ENCODE data around the gene FOXO6. TPM values are rescaled to one million over a fixed set of nuclear protein-coding genes. Genes with fewer than 3 reads are reported as not detected.

The FOXO6 gene
- total RNA-seq, 2 experiments from 2014 or later, result not detected

- peak overlapping the region; percentile 47 for H3K4me3 Mint-ChIP-seq
- H3K9me3 Mint-ChIP-seq, result no peaks in the 10 kb centered on the region
- H3K27ac Mint-ChIP-seq, result no peak overlapping the region
- no peak for ATAC-seq (ENCODE audit: low read depth)
- H3K27me3 Mint-ChIP-seq, result peaks cover 50% of the 10 kb centered on the region
- POLR2A ChIA-PET, result interaction anchor here (2.4 kb wide), 1 partner anchor 8 kb away, joined by 7 read pairs; no protein-coding TSS in a partner anchor
- no peaks in the 10 kb centered on the region for H3K36me3 Mint-ChIP-seq
- H3K4me1 Mint-ChIP-seq, result peaks cover 2% of the 10 kb centered on the region
- DNase-seq, result no peak
These were observed 1.1 kb downstream of the FOXO6 start for GRCh38 chr1:41362357-41362721.

- H3K27me3 Mint-ChIP-seq, result peaks cover 50% of the 10 kb centered on the region
- ATAC-seq (ENCODE audit: low read depth), result no peak
- no peaks in the 10 kb centered on the region for H3K9me3 Mint-ChIP-seq
- peak overlapping the region; percentile 46 for H3K4me3 Mint-ChIP-seq
- POLR2A ChIA-PET, result interaction anchor here (2.4 kb wide), 1 partner anchor 8 kb away, joined by 7 read pairs; no protein-coding TSS in a partner anchor
- no peaks in the 10 kb centered on the region for H3K36me3 Mint-ChIP-seq
- peak; percentile 24 for DNase-seq
- no peak overlapping the region for H3K27ac Mint-ChIP-seq
- peaks cover 2% of the 10 kb centered on the region for H3K4me1 Mint-ChIP-seq
These were observed 1.7 kb downstream of the FOXO6 start for GRCh38 chr1:41362749-41363590.

DNA sequence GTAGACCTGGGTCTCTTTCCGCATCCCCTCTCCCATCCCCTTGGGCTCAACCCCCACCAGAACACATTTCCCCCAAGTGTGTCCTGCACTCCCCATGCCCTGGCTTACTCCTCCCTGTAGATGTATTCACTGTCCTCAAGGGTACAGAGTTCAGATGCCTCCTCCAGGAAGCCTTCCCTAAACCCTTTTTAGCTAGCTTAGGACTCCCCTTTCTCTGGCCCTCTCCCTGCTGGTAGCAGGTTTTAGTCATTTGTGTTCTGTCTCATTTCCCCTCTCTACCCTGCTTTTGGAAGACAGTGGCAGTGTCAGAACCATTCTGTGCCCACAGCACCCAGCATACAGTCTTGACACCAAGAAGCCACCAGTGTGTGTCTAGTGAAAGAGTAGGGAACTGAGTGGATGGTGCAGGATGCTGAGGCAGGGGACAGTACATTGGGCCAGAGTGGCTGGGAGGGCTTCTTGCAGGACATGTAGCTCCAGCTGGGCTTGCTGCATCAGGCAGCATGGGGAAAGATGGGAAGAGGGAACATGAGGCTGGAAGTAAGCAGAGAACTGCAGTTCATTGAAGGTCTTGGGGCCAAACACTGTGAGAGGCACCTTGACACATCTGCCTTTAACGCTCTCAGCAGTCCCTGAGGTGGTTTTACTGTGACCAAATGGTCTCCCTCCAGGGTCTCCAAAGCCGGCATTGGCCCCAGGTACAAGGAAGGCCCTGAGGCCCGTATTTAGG lies 2.5 kb downstream of the FOXO6 start:
- H3K4me1 Mint-ChIP-seq, result no peaks in the 10 kb centered on the region
- ATAC-seq (ENCODE audit: low read depth), result no peak
- no peaks in the 10 kb centered on the region for H3K9me3 Mint-ChIP-seq
- POLR2A ChIA-PET, result no interaction called here
- H3K4me3 Mint-ChIP-seq, result no peak overlapping the region
- DNase-seq, result no peak
- H3K27me3 Mint-ChIP-seq, result peaks cover 47% of the 10 kb centered on the region
- H3K27ac Mint-ChIP-seq, result no peak overlapping the region
- no peaks in the 10 kb centered on the region for H3K36me3 Mint-ChIP-seq

- H3K4me3 Mint-ChIP-seq, result no peak overlapping the region
- POLR2A ChIA-PET, result no interaction called here
- peaks cover 51% of the 10 kb centered on the region for H3K27me3 Mint-ChIP-seq
- H3K36me3 Mint-ChIP-seq, result no peaks in the 10 kb centered on the region
- no peaks in the 10 kb centered on the region for H3K9me3 Mint-ChIP-seq
- ATAC-seq (ENCODE audit: low read depth) (no peak), DNase-seq (no peak)
- no peak overlapping the region for H3K27ac Mint-ChIP-seq
- no peaks in the 10 kb centered on the region for H3K4me1 Mint-ChIP-seq
These were observed 3.4 kb downstream of the FOXO6 start for GRCh38 chr1:41364442-41365319.

DNA sequence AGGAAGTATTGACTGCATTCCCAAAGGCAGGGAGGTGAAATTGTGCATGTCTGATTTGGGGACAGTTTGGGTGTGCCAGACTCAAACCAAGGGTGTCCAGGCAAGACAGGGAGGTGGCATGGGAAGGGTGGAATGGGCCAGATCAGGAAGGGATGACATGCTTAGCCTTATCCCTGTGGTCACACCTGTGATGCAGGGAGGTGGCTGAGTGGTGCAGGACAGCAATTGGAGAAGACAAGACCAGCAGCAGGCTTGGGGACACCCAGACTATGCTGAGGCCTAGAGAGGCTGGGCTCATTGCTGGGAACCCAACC lies 4.0 kb downstream of the FOXO6 start:
- Mint-ChIP-seq H3K27me3 (peaks cover 51% of the 10 kb centered on the region), H3K4me3 (no peak overlapping the region), H3K27ac (no peak overlapping the region), H3K9me3 (no peaks in the 10 kb centered on the region), H3K36me3 (no peaks in the 10 kb centered on the region), H3K4me1 (no peaks in the 10 kb centered on the region)
- POLR2A ChIA-PET, result no interaction called here
- no peak for DNase-seq
- no peak for ATAC-seq (ENCODE audit: low read depth)

GRCh38 chr1:41365772-41366454 lies 4.7 kb downstream of the FOXO6 start:
- H3K36me3 Mint-ChIP-seq, result no peaks in the 10 kb centered on the region
- H3K27me3 Mint-ChIP-seq, result peaks cover 53% of the 10 kb centered on the region
- H3K4me3 Mint-ChIP-seq, result no peak overlapping the region
- H3K4me1 Mint-ChIP-seq, result no peaks in the 10 kb centered on the region
- no peak overlapping the region for H3K27ac Mint-ChIP-seq
- H3K9me3 Mint-ChIP-seq, result no peaks in the 10 kb centered on the region
- ATAC-seq (ENCODE audit: low read depth) (no peak), DNase-seq (no peak)
- POLR2A ChIA-PET, result no interaction called here

DNA sequence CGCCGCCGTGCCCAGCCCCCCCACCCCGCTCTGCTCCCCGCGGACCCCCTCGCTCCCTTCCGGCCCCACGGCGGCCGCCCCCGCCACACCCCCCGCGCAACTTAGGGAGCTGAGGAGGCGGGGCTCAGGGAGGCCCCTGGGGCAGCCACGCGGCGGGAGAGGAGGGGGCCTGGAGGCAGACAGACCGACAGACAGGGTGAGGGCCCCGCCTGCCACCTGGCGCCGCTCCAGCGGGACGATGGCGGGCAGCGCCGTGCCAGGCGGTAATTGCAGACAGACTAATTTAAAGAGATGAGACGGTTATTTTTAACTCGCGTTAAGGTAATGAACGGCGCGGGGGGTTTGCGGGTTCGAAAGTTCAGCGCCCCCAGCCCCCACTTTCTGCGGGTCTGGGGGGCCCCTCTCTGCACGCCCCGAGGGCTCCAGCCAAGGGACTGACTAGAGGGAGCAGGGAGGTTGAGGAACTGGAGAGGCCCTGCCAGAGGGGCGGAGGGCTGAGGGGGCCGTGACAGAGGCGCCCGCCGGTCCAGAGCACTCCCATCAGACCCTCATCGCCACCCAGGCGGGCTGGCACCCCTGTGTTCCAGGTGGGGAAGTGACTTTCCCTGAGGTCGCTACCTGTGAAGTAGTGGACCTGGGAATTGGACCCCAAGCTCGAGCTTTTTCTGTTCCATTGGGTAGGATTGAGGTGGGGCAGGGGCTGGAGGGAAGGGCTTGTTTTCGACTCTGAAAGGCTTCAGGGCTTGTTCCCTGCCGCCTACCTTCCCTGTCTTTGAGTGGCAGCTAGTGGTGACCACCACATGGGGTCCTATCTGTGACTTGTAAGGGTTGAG lies 5.4 kb downstream of the FOXO6 start:
- H3K4me3 Mint-ChIP-seq, result peak overlapping the region; percentile 51
- H3K27ac Mint-ChIP-seq, result no peak overlapping the region
- no peaks in the 10 kb centered on the region for H3K9me3 Mint-ChIP-seq
- H3K4me1 Mint-ChIP-seq, result no peaks in the 10 kb centered on the region
- no peaks in the 10 kb centered on the region for H3K36me3 Mint-ChIP-seq
- POLR2A ChIA-PET, result no interaction called here
- peaks cover 55% of the 10 kb centered on the region for H3K27me3 Mint-ChIP-seq
- ATAC-seq (ENCODE audit: low read depth) (no peak), DNase-seq (no peak)

DNA sequence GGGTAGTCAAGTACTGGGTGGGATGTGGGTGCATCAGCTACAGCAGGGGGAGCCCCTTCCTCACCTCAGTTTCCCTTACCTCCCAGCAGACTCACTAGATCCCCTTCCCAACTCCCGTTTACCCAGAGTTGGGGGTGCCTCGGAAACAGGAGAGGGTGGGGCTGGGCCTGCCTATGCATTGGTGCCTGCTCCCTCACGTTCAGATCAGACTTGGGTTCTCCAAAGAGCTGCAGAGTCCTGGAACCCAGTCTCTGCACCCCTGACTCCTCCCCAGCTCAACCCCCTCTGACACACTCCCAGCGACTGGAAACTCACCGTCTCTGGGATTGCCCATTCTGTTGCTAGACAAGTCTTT lies 6.0 kb downstream of the FOXO6 start:
- DNase-seq, result no peak
- ATAC-seq (ENCODE audit: low read depth), result no peak
- no peaks in the 10 kb centered on the region for H3K9me3 Mint-ChIP-seq
- H3K36me3 Mint-ChIP-seq, result no peaks in the 10 kb centered on the region
- no peaks in the 10 kb centered on the region for H3K4me1 Mint-ChIP-seq
- no peak overlapping the region for H3K27ac Mint-ChIP-seq
- peaks cover 55% of the 10 kb centered on the region for H3K27me3 Mint-ChIP-seq
- POLR2A ChIA-PET, result no interaction called here
- H3K4me3 Mint-ChIP-seq, result peak overlapping the region; percentile 4

GRCh38 chr1:41368366-41368765 lies 7.1 kb downstream of the FOXO6 start:
- H3K4me3 Mint-ChIP-seq, result no peak overlapping the region
- ATAC-seq (ENCODE audit: low read depth) (no peak), DNase-seq (no peak)
- peaks cover 44% of the 10 kb centered on the region for H3K27me3 Mint-ChIP-seq
- H3K36me3 Mint-ChIP-seq, result no peaks in the 10 kb centered on the region
- H3K27ac Mint-ChIP-seq, result no peak overlapping the region
- no peaks in the 10 kb centered on the region for H3K9me3 Mint-ChIP-seq
- POLR2A ChIA-PET, result no interaction called here
- no peaks in the 10 kb centered on the region for H3K4me1 Mint-ChIP-seq

GRCh38 chr1:41368801-41369200 lies 7.6 kb downstream of the FOXO6 start:
- Mint-ChIP-seq H3K27me3 (peaks cover 39% of the 10 kb centered on the region), H3K4me1 (no peaks in the 10 kb centered on the region), H3K36me3 (no peaks in the 10 kb centered on the region), H3K27ac (no peak overlapping the region), H3K9me3 (no peaks in the 10 kb centered on the region), H3K4me3 (no peak overlapping the region)
- POLR2A ChIA-PET, result no interaction called here
- no peak for ATAC-seq (ENCODE audit: low read depth)
- no peak for DNase-seq

DNA sequence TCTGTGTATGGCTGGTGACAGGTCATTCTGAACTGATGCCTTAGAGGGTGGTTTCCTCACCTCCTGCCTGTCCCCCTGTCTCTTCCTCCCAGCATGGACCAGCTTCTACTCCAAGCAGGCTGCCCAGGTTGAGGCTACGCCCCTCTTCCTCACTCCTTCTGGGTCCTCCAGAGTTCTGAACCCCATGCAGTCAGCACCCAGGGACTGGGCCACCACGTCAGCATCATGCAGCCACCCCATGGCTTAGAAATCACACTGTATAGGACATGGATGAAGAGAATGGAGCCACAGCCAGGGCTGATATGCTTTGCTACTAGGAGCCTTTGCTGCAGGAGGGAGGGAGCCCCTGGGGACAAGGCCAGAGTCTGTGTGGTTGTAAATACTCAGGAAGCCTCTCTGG lies 8.3 kb downstream of the FOXO6 start:
- Mint-ChIP-seq H3K27me3 (peaks cover 38% of the 10 kb centered on the region), H3K36me3 (no peaks in the 10 kb centered on the region), H3K9me3 (no peaks in the 10 kb centered on the region), H3K4me3 (no peak overlapping the region), H3K4me1 (no peaks in the 10 kb centered on the region), H3K27ac (no peak overlapping the region)
- POLR2A ChIA-PET, result interaction anchor here (2.7 kb wide), 1 partner anchor 8 kb away, joined by 7 read pairs; the partner anchor contains the start of gene FOXO6
- DNase-seq (no peak), ATAC-seq (ENCODE audit: low read depth) (no peak)

DNA sequence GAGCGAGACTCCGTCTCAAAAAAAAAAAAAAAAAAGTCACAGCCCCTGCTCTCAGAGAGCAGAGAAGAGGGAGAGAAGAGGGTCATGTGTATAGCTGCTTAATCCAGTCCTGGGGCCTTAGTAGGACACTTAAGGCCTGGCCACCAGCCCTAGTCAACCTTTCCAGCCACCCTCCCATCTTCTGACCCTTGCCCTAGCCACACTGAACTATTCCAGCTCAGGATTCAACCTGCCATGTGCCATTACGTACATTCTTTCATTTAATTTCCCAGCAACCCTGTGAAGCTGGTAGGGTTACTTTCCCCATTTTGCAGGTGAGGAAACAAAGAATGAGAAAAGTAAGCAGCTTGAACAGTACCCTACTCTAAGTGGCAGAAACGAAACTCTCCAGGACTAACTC lies 9.0 kb downstream of the FOXO6 start:
- POLR2A ChIA-PET, result interaction anchor here (0.7 to 2.7 kb wide), 2 partner anchors 9 to 176 kb away, joined by 3 to 7 read pairs; partner anchors contain the start of gene FOXO6
- DNase-seq (no peak), ATAC-seq (ENCODE audit: low read depth) (no peak)
- Mint-ChIP-seq H3K4me1 (no peaks in the 10 kb centered on the region), H3K27me3 (peaks cover 32% of the 10 kb centered on the region), H3K9me3 (no peaks in the 10 kb centered on the region), H3K27ac (no peak overlapping the region), H3K36me3 (no peaks in the 10 kb centered on the region), H3K4me3 (no peak overlapping the region)

Measured in activated naive CD8-positive, alpha-beta T cell treated with anti-CD3 and anti-CD28 coated beads, Interleukin-2, amount 10 ng/mL, durations not matched to agents 7 days and 5 days (primary cell).